PC-9 (cell line): Measurements from ENCODE around the gene JPH2.

Source experiments
- EZH2 ChIP-seq: fragments of 200-600 bp; sonication (generic); IDR thresholded peaks from 2 replicates; pipeline ENCODE4 v1.8.0; 2017; ENCODE audit warnings: antibody characterized with exemption, low read depth
- TF ChIP-seq, protein P1 (sequence below): fragments of 200-600 bp; sonication (generic); conservative IDR thresholded peaks from 2 replicates; pipeline ENCODE4 v1.6.1; 2017; ENCODE audit warnings: mixed run types, antibody characterized with exemption, mild to moderate bottlenecking, moderate library complexity

GRCh38 chr20:44174996-44175765 lies 11.8 kb downstream of the JPH2 start:
- no peak for TF ChIP-seq EZH2
- TF ChIP-seq, protein P1, sequence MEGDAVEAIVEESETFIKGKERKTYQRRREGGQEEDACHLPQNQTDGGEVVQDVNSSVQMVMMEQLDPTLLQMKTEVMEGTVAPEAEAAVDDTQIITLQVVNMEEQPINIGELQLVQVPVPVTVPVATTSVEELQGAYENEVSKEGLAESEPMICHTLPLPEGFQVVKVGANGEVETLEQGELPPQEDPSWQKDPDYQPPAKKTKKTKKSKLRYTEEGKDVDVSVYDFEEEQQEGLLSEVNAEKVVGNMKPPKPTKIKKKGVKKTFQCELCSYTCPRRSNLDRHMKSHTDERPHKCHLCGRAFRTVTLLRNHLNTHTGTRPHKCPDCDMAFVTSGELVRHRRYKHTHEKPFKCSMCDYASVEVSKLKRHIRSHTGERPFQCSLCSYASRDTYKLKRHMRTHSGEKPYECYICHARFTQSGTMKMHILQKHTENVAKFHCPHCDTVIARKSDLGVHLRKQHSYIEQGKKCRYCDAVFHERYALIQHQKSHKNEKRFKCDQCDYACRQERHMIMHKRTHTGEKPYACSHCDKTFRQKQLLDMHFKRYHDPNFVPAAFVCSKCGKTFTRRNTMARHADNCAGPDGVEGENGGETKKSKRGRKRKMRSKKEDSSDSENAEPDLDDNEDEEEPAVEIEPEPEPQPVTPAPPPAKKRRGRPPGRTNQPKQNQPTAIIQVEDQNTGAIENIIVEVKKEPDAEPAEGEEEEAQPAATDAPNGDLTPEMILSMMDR: no peak
